Skin of body (tissue), 2 donors: ENCODE measurements around the gene ST6GALNAC2. TPM values are rescaled to one million over a fixed set of nuclear protein-coding genes. Genes with fewer than 3 reads are reported as not detected.

Experiments used
- DNase-seq: peaks from one replicate; lab custom pipeline; 2025; lab: John Stamatoyannopoulos, UW
- total RNA-seq: library from RNA; depleted of rRNA; stranded (reverse); fragments of >200 nt; gene quantifications from one replicate; pipeline ENCODE4 v1.2.3, GENCODE V29; 2014

ST6GALNAC2 gene
- total RNA-seq, 1 donor from 2014 or later: 28.0 TPM

- no peak for DNase-seq
Measured at GRCh38 chr17:76599694-76600460, 14.2 kb upstream of the ST6GALNAC2 start.

GRCh38 chr17:76598004-76598439 lies 12.4 kb upstream of the ST6GALNAC2 start:
- DNase-seq: no peak

GRCh38 chr17:76597156-76598003 lies 11.7 kb upstream of the ST6GALNAC2 start:
- DNase-seq: no peak

GRCh38 chr17:76594690-76595089 lies 9.0 kb upstream of the ST6GALNAC2 start:
- DNase-seq: no peak

GRCh38 chr17:76593959-76594358 lies 8.3 kb upstream of the ST6GALNAC2 start:
- DNase-seq: no peak

- DNase-seq: no peak
Measured at GRCh38 chr17:76593384-76593826, 7.7 kb upstream of the ST6GALNAC2 start.

GRCh38 chr17:76588182-76588581 lies 2.5 kb upstream of the ST6GALNAC2 start:
- no peak for DNase-seq

GRCh38 chr17:76586741-76587487 lies 1.3 kb upstream of the ST6GALNAC2 start:
- no peak for DNase-seq

GRCh38 chr17:76585033-76585648 lies 519 bp downstream of the ST6GALNAC2 start:
- DNase-seq: no peak

GRCh38 chr17:76584427-76585032 lies 1.1 kb downstream of the ST6GALNAC2 start:
- no peak for DNase-seq

- no peak for DNase-seq
Measured at GRCh38 chr17:76582660-76583059, 3.0 kb downstream of the ST6GALNAC2 start.

GRCh38 chr17:76581515-76581914 lies 4.1 kb downstream of the ST6GALNAC2 start:
- no peak for DNase-seq

- no peak for DNase-seq
Measured at GRCh38 chr17:76579281-76579680, 6.4 kb downstream of the ST6GALNAC2 start.

- DNase-seq: no peak
Measured at GRCh38 chr17:76578376-76578775, 7.3 kb downstream of the ST6GALNAC2 start.

- no peak for DNase-seq
Measured at GRCh38 chr17:76577876-76578275, 7.8 kb downstream of the ST6GALNAC2 start.

GRCh38 chr17:76576189-76576588 lies 9.5 kb downstream of the ST6GALNAC2 start:
- no peak for DNase-seq

- DNase-seq: no peak
Measured at GRCh38 chr17:76575570-76575969, 10.1 kb downstream of the ST6GALNAC2 start.

- no peak for DNase-seq
Measured at GRCh38 chr17:76574166-76574565, 11.5 kb downstream of the ST6GALNAC2 start.

- DNase-seq: no peak
Measured at GRCh38 chr17:76573096-76573495, 12.6 kb downstream of the ST6GALNAC2 start.

- DNase-seq: no peak
Measured at GRCh38 chr17:76572201-76572910, 13.3 kb downstream of the ST6GALNAC2 start.
